ENCODE results near the gene RNF212.

DNA sequence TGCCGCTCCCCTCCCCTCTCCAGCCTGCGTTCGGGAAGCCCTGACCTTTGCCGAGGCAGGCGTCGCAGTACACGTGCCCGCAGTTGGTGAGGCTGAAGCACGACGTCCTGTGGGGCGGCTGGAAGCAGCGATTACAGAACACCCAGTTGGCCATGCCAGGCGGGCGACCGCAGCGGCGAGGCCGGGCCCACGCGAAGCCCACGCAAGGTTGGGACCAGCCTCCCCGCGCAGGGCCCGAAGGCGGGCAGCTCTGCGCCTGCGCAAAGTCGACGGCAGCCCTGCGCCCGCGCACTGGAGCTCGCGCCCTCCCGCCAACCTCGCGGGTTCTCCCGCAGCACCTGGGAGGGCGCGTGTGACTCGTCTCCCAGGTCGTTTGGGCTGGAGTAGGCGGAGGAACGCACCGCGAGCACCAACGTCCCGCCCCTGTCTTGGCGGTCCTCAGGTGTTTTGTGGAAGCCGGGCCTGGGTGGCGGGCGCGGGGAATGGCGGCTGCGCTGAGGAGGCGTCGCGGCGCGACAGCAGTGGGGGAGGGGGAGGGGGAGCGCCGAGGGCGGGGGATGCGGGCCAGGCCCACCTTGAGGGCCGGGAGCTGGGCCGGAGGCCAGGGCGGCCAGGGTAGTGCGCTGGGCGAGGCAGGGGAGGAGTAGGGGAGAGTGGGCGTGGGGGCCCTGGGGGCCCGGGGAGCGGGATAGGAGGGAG, at the start of gene RNF212:
- TF ChIP-seq, protein P1, sequence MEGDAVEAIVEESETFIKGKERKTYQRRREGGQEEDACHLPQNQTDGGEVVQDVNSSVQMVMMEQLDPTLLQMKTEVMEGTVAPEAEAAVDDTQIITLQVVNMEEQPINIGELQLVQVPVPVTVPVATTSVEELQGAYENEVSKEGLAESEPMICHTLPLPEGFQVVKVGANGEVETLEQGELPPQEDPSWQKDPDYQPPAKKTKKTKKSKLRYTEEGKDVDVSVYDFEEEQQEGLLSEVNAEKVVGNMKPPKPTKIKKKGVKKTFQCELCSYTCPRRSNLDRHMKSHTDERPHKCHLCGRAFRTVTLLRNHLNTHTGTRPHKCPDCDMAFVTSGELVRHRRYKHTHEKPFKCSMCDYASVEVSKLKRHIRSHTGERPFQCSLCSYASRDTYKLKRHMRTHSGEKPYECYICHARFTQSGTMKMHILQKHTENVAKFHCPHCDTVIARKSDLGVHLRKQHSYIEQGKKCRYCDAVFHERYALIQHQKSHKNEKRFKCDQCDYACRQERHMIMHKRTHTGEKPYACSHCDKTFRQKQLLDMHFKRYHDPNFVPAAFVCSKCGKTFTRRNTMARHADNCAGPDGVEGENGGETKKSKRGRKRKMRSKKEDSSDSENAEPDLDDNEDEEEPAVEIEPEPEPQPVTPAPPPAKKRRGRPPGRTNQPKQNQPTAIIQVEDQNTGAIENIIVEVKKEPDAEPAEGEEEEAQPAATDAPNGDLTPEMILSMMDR (conservative IDR thresholded peaks at IDR 0.05; ENCODE audit: low read depth, low read length): no peak
- TF ChIP-seq EZH2 (IDR thresholded peaks at IDR 0.05; ENCODE audit: low read length, unreplicated experiment): no peak
